ENCODE results near the gene NT5M. TPM values are rescaled to one million over a fixed set of nuclear protein-coding genes. Genes with fewer than 3 reads are reported as not detected.

NT5M gene
- total RNA-seq, 1 donor from 2014 or later, result 4.6 TPM

DNA sequence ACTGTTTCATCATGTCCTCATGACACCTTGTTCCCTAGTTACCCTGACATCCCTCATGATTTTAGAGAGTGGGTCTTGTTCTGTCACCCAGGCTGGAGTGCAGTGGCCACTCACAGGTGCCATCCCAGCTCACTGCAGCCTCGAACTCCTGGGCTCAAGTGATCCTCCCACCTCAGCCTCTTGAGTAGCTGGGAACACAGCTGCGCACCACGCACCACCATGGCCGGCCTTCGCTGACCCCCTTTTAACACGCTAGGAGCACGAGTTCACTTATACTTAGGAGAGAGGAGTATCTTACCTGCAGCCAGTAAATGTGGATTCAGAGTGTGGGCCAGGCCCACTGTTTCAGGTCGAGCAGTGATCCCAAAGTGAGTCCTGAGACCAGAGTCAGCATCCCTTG is 21.4 kb downstream of the NT5M start:
- H3K27ac ChIP-seq, result no peak overlapping the region
- no peaks in the 10 kb centered on the region for H3K9me3 ChIP-seq
- intact Hi-C loops (cut with DNase I), result no loop called here
- H3K27me3 ChIP-seq, result no peaks in the 10 kb centered on the region
- no peaks in the 10 kb centered on the region for H3K36me3 ChIP-seq
- H3K4me1 ChIP-seq, result no peaks in the 10 kb centered on the region
- TF ChIP-seq, protein P1, sequence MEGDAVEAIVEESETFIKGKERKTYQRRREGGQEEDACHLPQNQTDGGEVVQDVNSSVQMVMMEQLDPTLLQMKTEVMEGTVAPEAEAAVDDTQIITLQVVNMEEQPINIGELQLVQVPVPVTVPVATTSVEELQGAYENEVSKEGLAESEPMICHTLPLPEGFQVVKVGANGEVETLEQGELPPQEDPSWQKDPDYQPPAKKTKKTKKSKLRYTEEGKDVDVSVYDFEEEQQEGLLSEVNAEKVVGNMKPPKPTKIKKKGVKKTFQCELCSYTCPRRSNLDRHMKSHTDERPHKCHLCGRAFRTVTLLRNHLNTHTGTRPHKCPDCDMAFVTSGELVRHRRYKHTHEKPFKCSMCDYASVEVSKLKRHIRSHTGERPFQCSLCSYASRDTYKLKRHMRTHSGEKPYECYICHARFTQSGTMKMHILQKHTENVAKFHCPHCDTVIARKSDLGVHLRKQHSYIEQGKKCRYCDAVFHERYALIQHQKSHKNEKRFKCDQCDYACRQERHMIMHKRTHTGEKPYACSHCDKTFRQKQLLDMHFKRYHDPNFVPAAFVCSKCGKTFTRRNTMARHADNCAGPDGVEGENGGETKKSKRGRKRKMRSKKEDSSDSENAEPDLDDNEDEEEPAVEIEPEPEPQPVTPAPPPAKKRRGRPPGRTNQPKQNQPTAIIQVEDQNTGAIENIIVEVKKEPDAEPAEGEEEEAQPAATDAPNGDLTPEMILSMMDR (IDR thresholded peaks at IDR 0.05), result no peak
- H3K4me3 ChIP-seq, result no peak overlapping the region
- no peak for DNase-seq (ENCODE audit: low spot score in 2 of 2)

DNA sequence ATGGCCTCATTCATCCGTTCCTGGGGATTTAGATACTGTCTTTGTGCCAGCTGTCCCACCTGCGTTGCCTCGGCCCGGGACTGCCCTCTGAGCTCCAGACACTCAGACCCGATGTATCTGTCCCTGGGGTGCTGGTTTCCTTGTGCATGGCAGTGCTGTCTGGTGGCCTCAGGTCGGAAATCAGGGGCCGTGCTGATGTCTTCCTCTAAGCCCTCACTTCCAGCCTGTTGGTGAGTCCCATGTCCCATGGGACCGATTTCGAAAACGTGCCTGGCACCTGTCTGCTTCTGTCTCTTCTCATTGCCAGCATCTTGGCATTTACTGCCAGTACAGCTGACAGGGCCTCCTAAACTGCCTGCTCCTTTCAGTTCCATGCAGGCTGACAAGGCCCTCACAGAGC is 22.1 kb downstream of the NT5M start:
- H3K4me1 ChIP-seq, result no peaks in the 10 kb centered on the region
- no peak overlapping the region for H3K4me3 ChIP-seq
- peak in 1 of 2 donors; percentile 56 for DNase-seq (ENCODE audit: low spot score in 2 of 2)
- no peaks in the 10 kb centered on the region for H3K9me3 ChIP-seq
- intact Hi-C loops (cut with DNase I), result no loop called here
- no peaks in the 10 kb centered on the region for H3K36me3 ChIP-seq
- H3K27ac ChIP-seq, result no peak overlapping the region
- TF ChIP-seq, protein P1 (IDR thresholded peaks at IDR 0.05), result no peak
- H3K27me3 ChIP-seq, result no peaks in the 10 kb centered on the region

DNA sequence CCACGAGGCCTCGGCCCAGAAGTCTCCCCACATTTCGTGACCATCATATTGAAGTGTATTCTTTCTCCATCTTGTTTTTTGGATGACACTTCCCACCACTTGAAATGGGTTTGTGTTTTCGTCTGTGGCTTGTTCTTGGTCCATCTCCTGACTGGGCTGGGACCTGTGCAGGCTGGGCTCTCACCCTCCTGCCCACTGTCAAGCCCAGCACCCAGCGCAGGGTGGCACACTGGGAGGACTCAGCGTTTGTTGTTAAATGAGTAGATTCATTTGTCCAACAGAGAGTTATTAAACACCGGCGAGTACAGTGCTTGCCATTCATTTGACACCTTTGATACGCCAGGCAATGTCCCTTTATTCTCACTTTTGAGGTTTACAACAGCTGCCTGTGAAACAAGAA is 22.6 kb downstream of the NT5M start:
- Histone ChIP-seq H3K9me3 (no peaks in the 10 kb centered on the region), H3K4me1 (no peaks in the 10 kb centered on the region), H3K4me3 (no peak overlapping the region), H3K27me3 (no peaks in the 10 kb centered on the region), H3K27ac (no peak overlapping the region), H3K36me3 (no peaks in the 10 kb centered on the region)
- intact Hi-C loops (cut with DNase I), result no loop called here
- TF ChIP-seq, protein P1 (IDR thresholded peaks at IDR 0.05), result no peak
- DNase-seq (ENCODE audit: low spot score in 2 of 2), result peak in 1 of 2 donors; percentile 13

DNA sequence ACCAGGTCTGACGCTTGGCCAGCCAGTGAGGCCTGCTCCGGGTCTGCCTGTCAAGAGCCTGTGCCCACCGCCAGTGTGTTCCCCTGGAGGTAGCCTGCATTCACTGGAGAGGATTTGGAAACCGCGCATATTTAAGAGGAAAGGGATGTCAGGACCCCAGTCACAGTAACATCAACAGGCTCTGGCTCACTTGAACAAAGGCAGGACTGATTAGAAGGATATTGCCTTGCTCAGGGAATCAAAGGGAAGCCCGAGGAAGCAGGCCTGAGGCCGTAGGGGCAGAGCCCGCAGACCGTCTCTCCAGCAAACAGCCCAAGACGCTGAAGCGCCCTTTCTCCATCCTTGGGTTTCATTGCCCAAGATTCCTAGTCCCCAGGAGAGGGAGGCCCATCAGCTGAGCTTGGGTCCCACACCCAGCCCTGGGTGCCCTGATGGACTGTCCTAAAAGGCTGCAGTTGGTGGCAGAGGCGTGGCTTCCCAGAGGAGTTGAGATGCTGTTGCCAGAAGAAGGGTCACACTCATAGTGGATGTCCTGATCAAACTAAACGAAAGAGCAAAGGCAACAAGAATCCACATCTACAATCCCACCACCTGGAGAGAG is 23.2 kb downstream of the NT5M start:
- no peaks in the 10 kb centered on the region for H3K36me3 ChIP-seq
- TF ChIP-seq, protein P1 (IDR thresholded peaks at IDR 0.05), result no peak
- intact Hi-C loops (cut with DNase I), result no loop called here
- H3K4me1 ChIP-seq, result no peaks in the 10 kb centered on the region
- H3K27me3 ChIP-seq, result no peaks in the 10 kb centered on the region
- DNase-seq (ENCODE audit: low spot score in 2 of 2), result peak in 1 of 2 donors; percentile 40
- H3K9me3 ChIP-seq, result no peaks in the 10 kb centered on the region
- H3K4me3 ChIP-seq, result no peak overlapping the region
- H3K27ac ChIP-seq, result no peak overlapping the region

DNA sequence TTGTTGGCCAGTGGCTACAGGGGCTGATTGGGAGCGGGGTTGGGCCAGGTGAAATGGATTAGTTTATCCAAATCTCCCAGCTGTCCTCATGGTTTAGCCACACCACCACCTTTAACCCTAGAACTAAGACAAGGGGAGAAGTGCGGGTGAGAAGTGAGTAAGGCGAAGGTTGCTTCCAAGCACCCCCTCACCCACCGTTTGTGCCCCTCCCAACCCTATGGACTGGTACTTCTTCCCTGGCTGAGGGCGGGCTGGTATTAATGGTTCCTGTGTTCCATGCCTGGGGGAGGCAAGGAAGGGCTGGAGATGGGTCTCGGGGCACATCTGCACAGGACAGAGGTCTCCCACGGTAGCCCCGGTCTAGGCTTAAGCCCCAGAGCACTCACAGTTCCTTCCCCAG is 25.1 kb downstream of the NT5M start:
- Histone ChIP-seq H3K4me1 (no peaks in the 10 kb centered on the region), H3K9me3 (no peaks in the 10 kb centered on the region), H3K27ac (no peak overlapping the region), H3K4me3 (no peak overlapping the region), H3K27me3 (no peaks in the 10 kb centered on the region), H3K36me3 (no peaks in the 10 kb centered on the region)
- TF ChIP-seq, protein P1 (IDR thresholded peaks at IDR 0.05), result no peak
- peak in 1 of 2 donors; percentile 59 for DNase-seq (ENCODE audit: low spot score in 2 of 2)
- intact Hi-C loops (cut with DNase I), result no loop called here

DNA sequence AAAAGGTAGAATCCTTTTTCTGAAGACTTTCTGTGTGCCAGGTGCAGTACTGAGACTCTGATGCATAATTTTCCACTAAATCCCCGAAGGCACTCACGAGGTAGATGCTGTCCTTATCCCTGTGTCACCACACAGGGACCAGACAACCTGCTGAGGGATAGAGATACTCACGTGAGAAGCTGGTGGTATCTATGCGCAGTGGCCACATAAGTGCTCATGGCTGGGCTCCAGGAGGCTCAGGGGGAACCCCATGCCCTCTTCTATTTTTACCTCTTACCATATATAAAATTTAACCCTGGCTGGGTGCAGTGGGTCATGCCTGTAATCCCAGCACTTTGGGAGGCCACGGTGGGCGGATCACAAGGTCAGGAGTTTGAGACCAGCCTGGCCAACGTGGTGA is 38.3 kb downstream of the NT5M start:
- TF ChIP-seq, protein P1 (IDR thresholded peaks at IDR 0.05), result no peak
- Histone ChIP-seq H3K27me3 (no peaks in the 10 kb centered on the region), H3K27ac (no peak overlapping the region), H3K36me3 (no peaks in the 10 kb centered on the region), H3K4me1 (no peaks in the 10 kb centered on the region), H3K9me3 (no peaks in the 10 kb centered on the region), H3K4me3 (no peak overlapping the region)
- intact Hi-C loops (cut with DNase I), result no loop called here
- DNase-seq (ENCODE audit: low spot score in 2 of 2), result peak in 1 of 2 donors; percentile 28
